Smooth muscle cell (in vitro differentiated cells): ENCODE results near the gene LBX2. TPM values are rescaled to one million over a fixed set of nuclear protein-coding genes. Genes with fewer than 3 reads are reported as not detected.

Experiments
- DNase-seq: peaks from one replicate; lab custom pipeline; 2025; ENCODE audit not compliant: unreplicated experiment; lab: John Stamatoyannopoulos, UW
- H2AFZ ChIP-seq: fragments of 200-600 bp; sonication (generic); 2 replicates; pipeline ENCODE4 v1.6.0; 2016; ENCODE audit warnings: antibody characterized with exemption, low read depth, mild to moderate bottlenecking
- H3F3A ChIP-seq: fragments of 200-600 bp; sonication (generic); 2 replicates; pipeline ENCODE4 v1.6.0; 2017; ENCODE audit warnings: antibody characterized with exemption, low read depth
- H3K27ac ChIP-seq: fragments of 200-600 bp; sonication (generic); 2 replicates; pipeline ENCODE4 v1.5.1; 2016; ENCODE audit warnings: low read depth, mild to moderate bottlenecking
- H3K27me3 ChIP-seq: fragments of 200-600 bp; sonication (generic); 2 replicates; pipeline ENCODE4 v1.6.1; 2016; ENCODE audit warnings: low read depth, mild to moderate bottlenecking
- H3K36me3 ChIP-seq: fragments of 200-600 bp; sonication (generic); 2 replicates; pipeline ENCODE4 v1.5.1; 2016; ENCODE audit warnings: low read depth
- H3K4me1 ChIP-seq: fragments of 200-600 bp; sonication (generic); 2 replicates; pipeline ENCODE4 v1.5.1; 2016; ENCODE audit warnings: low read depth
- H3K4me2 ChIP-seq: fragments of 200-600 bp; sonication (generic); 2 replicates; pipeline ENCODE4 v1.6.0; 2016; ENCODE audit warnings: mild to moderate bottlenecking
- H3K4me3 ChIP-seq: fragments of 200-600 bp; sonication (generic); 2 replicates; pipeline ENCODE4 v1.5.1; 2016; ENCODE audit warnings: mild to moderate bottlenecking
- H3K79me2 ChIP-seq: fragments of 200-600 bp; sonication (generic); 2 replicates; pipeline ENCODE4 v1.6.0; 2016; ENCODE audit warnings: low read depth, mild to moderate bottlenecking
- H3K9ac ChIP-seq: fragments of 200-600 bp; sonication (generic); 2 replicates; pipeline ENCODE4 v1.6.0; 2016; ENCODE audit warnings: low read depth
- H3K9me3 ChIP-seq: fragments of 200-600 bp; sonication (generic); replicated peaks from 2 replicates; pipeline ENCODE4 v1.5.1; 2016; ENCODE audit warnings: low read depth
- H4K20me1 ChIP-seq: fragments of 200-600 bp; sonication (generic); 2 replicates; pipeline ENCODE4 v1.6.0; 2016; ENCODE audit warnings: low read depth
- CTCF ChIP-seq: fragments of 200-600 bp; sonication (generic); IDR thresholded peaks from 2 replicates; pipeline ENCODE4 v1.5.1; 2017; ENCODE audit warnings: borderline replicate concordance, mild to moderate bottlenecking, antibody characterized with exemption; ENCODE audit not compliant: insufficient read depth, poor library complexity, severe bottlenecking
- WGBS: methylation state at CpG from one replicate; pipeline ENCODE4 v1.1.7; 2016; ENCODE audit warnings: low lambda C conversion rate; 5-methylcytosine and 5-hydroxymethylcytosine counted together
- polyA plus RNA-seq: library from polyadenylated mRNA; unstranded; fragments of >200 nt; fragmentation: Nextera tagmentation; extraction: Ambion mirVana; gene quantifications from 2 replicates; pipeline ENCODE4 v1.2.1, GENCODE V29; 2016
- total RNA-seq: library from RNA; depleted of rRNA; stranded (reverse); fragments of >200 nt; gene quantifications from 2 replicates; pipeline ENCODE4 v1.2.3, GENCODE V29; 2014

LBX2 gene
- total and polyA plus RNA-seq, 2 experiments from 2014 or later = 1.5 to 2.4 TPM

- peak overlapping the region; percentile 47 for H3K27ac ChIP-seq
- peaks cover 37% of the 10 kb centered on the region for H3K27me3 ChIP-seq
- H3K4me1 ChIP-seq = peaks cover 34% of the 10 kb centered on the region
- DNase-seq = peak; percentile 43
- H3K9ac ChIP-seq = peak overlapping the region; percentile 36
- peaks cover 22% of the 10 kb centered on the region for H3K79me2 ChIP-seq
- no peaks in the 10 kb centered on the region for H3K36me3 ChIP-seq
- peak overlapping the region; percentile 94 for H3K4me2 ChIP-seq
- peaks cover 4% of the 10 kb centered on the region for H4K20me1 ChIP-seq
- no peaks in the 10 kb centered on the region for H3K9me3 ChIP-seq
- 2% methylated on average over 65 of the region's 67 CpGs for WGBS
- peaks cover 5% of the 10 kb centered on the region for H3F3A ChIP-seq
- H3K4me3 ChIP-seq = peak overlapping the region; percentile 61
- no peak for TF ChIP-seq CTCF
- peak overlapping the region; percentile 82 for H2AFZ ChIP-seq
These were observed 3.5 kb upstream of the LBX2 start for GRCh38 chr2:74502720-74503505.

GRCh38 chr2:74502147-74502719, 2.8 kb upstream of the LBX2 start:
- Histone ChIP-seq H3F3A (peaks cover 5% of the 10 kb centered on the region), H3K79me2 (peaks cover 22% of the 10 kb centered on the region), H4K20me1 (peaks cover 4% of the 10 kb centered on the region), H3K27me3 (peaks cover 44% of the 10 kb centered on the region), H3K9me3 (no peaks in the 10 kb centered on the region), H3K9ac (no peak overlapping the region), H3K4me2 (peak overlapping the region; percentile 94), H3K36me3 (no peaks in the 10 kb centered on the region), H3K4me1 (peaks cover 38% of the 10 kb centered on the region), H3K27ac (no peak overlapping the region), H2AFZ (peak overlapping the region; percentile 82), H3K4me3 (peak overlapping the region; percentile 61)
- no peak for DNase-seq
- TF ChIP-seq CTCF = no peak
- 9% methylated on average over 31 of the region's 32 CpGs for WGBS

- WGBS = 52% methylated on average over 18 of the region's 18 CpGs
- Histone ChIP-seq H2AFZ (no peak overlapping the region), H3K27ac (no peak overlapping the region), H3K9me3 (no peaks in the 10 kb centered on the region), H3K36me3 (no peaks in the 10 kb centered on the region), H4K20me1 (peaks cover 4% of the 10 kb centered on the region), H3K79me2 (peaks cover 17% of the 10 kb centered on the region), H3K27me3 (peaks cover 49% of the 10 kb centered on the region), H3K4me3 (peak overlapping the region; percentile 61), H3K4me1 (peaks cover 34% of the 10 kb centered on the region), H3F3A (peaks cover 6% of the 10 kb centered on the region), H3K4me2 (peak overlapping the region; percentile 94), H3K9ac (no peak overlapping the region)
- TF ChIP-seq CTCF = no peak
- no peak for DNase-seq
These were observed 2.1 kb upstream of the LBX2 start for GRCh38 chr2:74501335-74502071.
